SK-N-SH treated with all-trans-retinoic acid at 6 μM for 48 hours (cell line): ENCODE results near the gene CAB39L.

ENCODE experiments used
- ATAC-seq: fragments of 200-7000 bp; cut with Tn5 transposase; 3 replicates; pipeline ENCODE4 v1.9.1; 2020; ENCODE audit warnings: mild to moderate bottlenecking, moderate library complexity
- ARNTL ChIP-seq: fragments of 450-650 bp; formaldehyde crosslinking; IDR thresholded peaks from 2 replicates; pipeline ENCODE4 v1.5.0; 2020; ENCODE audit warnings: low read depth, mild to moderate bottlenecking, moderate library complexity, borderline replicate concordance
- BACH2 ChIP-seq: fragments of 250-450 bp; sonication (Bioruptor Pico); IDR thresholded peaks from 2 replicates; pipeline ENCODE4 v1.9.0; 2021; ENCODE audit warnings: mild to moderate bottlenecking, borderline replicate concordance
- CSDC2 ChIP-seq: fragments of 250-450 bp; sonication (Bioruptor Pico); IDR thresholded peaks from 2 replicates; pipeline ENCODE4 v1.5.0; 2020; ENCODE audit warnings: mild to moderate bottlenecking, moderate library complexity
- ESRRG ChIP-seq: fragments of 250-450 bp; sonication (Bioruptor Pico); IDR thresholded peaks from 2 replicates; pipeline ENCODE4 v1.6.1; 2021; ENCODE audit warnings: mild to moderate bottlenecking
- GLIS3 ChIP-seq: fragments of 250-450 bp; sonication (Bioruptor Pico); IDR thresholded peaks from 2 replicates; pipeline ENCODE4 v1.5.0; 2020; ENCODE audit warnings: mild to moderate bottlenecking, moderate library complexity
- ISL1 ChIP-seq: fragments of 250-450 bp; sonication (Bioruptor Pico); IDR thresholded peaks from 2 replicates; pipeline ENCODE4 v2.1.2; 2022; ENCODE audit warnings: mild to moderate bottlenecking, moderate library complexity
- OSR1 ChIP-seq: fragments of 250-450 bp; sonication (Bioruptor Pico); IDR thresholded peaks from 2 replicates; pipeline ENCODE4 v1.8.0; 2022; ENCODE audit warnings: moderate library complexity, mild to moderate bottlenecking, inconsistent platforms
- RARB ChIP-seq: fragments of 250-450 bp; sonication (Bioruptor Pico); IDR thresholded peaks from 2 replicates; pipeline ENCODE4 v1.8.0; 2021; ENCODE audit warnings: mild to moderate bottlenecking, moderate library complexity
- SNAI2 ChIP-seq: fragments of 250-450 bp; sonication (Bioruptor Pico); IDR thresholded peaks from 2 replicates; pipeline ENCODE4 v1.5.0; 2020; ENCODE audit warnings: mild to moderate bottlenecking, moderate library complexity
- TCF4 ChIP-seq: fragments of 250-450 bp; sonication (Bioruptor Pico); IDR thresholded peaks from 2 replicates; pipeline ENCODE4 v1.8.0; 2021; ENCODE audit warnings: mild to moderate bottlenecking, moderate library complexity, borderline replicate concordance
- TOX ChIP-seq: fragments of 250-450 bp; sonication (Bioruptor Pico); IDR thresholded peaks from 2 replicates; pipeline ENCODE4 v1.8.0; 2021; ENCODE audit warnings: mild to moderate bottlenecking, moderate library complexity, borderline replicate concordance
- ZFP3 ChIP-seq: fragments of 250-450 bp; sonication (Bioruptor Pico); IDR thresholded peaks from 2 replicates; pipeline ENCODE4 v1.5.0; 2020; ENCODE audit warnings: mild to moderate bottlenecking, moderate library complexity
- ZFP30 ChIP-seq: fragments of 450-650 bp; formaldehyde crosslinking; IDR thresholded peaks from 2 replicates; pipeline ENCODE4 v1.5.0; 2022; ENCODE audit warnings: mild to moderate bottlenecking, moderate library complexity
- ZNF565 ChIP-seq: fragments of 450-650 bp; formaldehyde crosslinking; conservative IDR thresholded peaks from 2 replicates; pipeline ENCODE4 v1.5.0; 2020; ENCODE audit warnings: low read depth, mild to moderate bottlenecking, moderate library complexity
- ZNF70 ChIP-seq: fragments of 450-650 bp; formaldehyde crosslinking; IDR thresholded peaks from 2 replicates; pipeline ENCODE4 v1.5.0; 2020; ENCODE audit warnings: mild to moderate bottlenecking, moderate library complexity
- ZNF8 ChIP-seq: fragments of 450-650 bp; formaldehyde crosslinking; IDR thresholded peaks from 2 replicates; pipeline ENCODE4 v1.5.0; 2020; ENCODE audit warnings: mild to moderate bottlenecking, moderate library complexity
- TF ChIP-seq, protein P1 (sequence below): fragments of 250-450 bp; sonication (Bioruptor Pico); IDR thresholded peaks from 2 replicates; pipeline ENCODE4 v1.5.1; 2020; ENCODE audit warnings: low read depth, mild to moderate bottlenecking, moderate library complexity
- TF ChIP-seq, protein P2 (sequence below): fragments of 250-450 bp; sonication (Bioruptor Pico); IDR thresholded peaks from 2 replicates; pipeline ENCODE4 v1.8.0; 2020; ENCODE audit warnings: mild to moderate bottlenecking, moderate library complexity, borderline replicate concordance
- TF ChIP-seq, protein P3 (sequence below): fragments of 250-450 bp; sonication (Bioruptor Pico); IDR thresholded peaks from 2 replicates; pipeline ENCODE4 v1.5.1; 2021; ENCODE audit warnings: mild to moderate bottlenecking, moderate library complexity
- TF ChIP-seq, protein P4 (sequence below): fragments of 250-450 bp; sonication (Bioruptor Pico); IDR thresholded peaks from 2 replicates; pipeline ENCODE4 v1.8.0; 2021; ENCODE audit warnings: low read depth, mild to moderate bottlenecking, moderate library complexity, borderline replicate concordance
- TF ChIP-seq, protein P5 (sequence below): fragments of 250-450 bp; sonication (Bioruptor Pico); IDR thresholded peaks from 2 replicates; pipeline ENCODE4 v1.5.0; 2020; ENCODE audit warnings: mild to moderate bottlenecking, moderate library complexity

CAB39L gene

DNA sequence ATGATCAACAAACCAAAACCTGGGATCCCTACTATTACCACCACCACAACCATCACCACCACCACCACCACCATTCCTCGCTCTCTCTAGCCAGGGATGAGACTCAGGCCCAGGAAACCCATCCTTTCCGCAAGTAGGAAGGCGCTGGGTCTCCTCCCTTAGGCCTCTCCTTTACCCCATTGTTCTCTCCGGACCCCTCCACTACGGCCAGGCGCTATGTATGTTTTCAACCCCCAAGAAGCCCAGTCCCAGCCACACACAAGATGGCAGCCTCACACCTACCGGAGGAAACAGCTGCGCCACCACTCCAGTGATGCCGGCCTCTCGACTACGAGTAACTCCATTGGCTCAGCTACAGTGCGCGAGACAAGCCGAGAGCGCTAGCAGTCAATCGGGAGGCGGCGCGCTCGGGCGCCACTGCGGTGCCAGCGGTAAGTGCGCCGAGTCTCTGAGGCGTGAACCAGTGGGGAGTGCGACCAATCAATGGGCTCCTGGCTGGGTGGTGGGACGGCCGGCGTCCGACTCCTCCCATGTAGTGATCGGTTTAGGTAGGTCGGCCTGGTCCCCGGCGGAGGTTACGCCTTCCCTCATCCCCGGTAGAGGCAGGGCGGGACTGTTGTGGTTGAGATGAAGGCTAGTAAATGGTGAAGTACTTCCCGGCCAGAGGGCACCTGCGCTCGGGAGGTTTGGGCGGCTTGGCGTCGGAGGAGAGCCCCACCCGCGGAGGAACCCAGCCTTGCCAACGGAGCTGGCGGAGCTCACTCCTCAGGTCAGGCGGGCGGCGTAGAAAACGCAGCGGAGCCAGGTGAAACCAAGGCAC, at the start of gene CAB39L, which contains the start of gene SETDB2:
Gene CAB39L (minus strand): TSS at position 361 of the 820 bp plus-strand sequence. CDS start 61,154 bp downstream, outside the sequence.
Gene SETDB2 (plus strand): TSS at position 571 of the 820 bp plus-strand sequence. CDS start 7,620 bp downstream, outside the sequence.
- peak; percentile 97 for ATAC-seq

DNA sequence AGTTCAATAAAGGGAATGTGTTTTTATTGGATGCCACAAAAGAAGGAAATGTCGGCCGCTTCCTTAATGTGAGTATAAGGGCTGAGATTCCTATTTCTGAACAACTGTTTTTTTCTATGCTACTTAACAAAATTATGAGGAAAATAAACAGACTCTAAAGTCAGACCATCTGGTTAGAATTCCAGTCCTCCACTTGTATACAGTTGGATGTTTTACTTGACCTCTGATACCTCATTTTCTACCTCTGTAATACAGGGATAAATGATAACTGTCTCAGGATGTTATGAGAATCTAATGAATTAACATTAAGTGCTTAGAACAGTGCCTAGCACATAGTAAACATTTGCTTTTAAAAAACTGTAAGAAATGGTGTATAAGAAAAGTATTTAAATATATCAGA, 44.7 kb upstream of the CAB39L start:
- TF ChIP-seq ESRRG (CRISPR knock-in tag) (no peak), ZNF70 (no peak), ZFP3 (CRISPR knock-in tag) (no peak), CSDC2 (no peak), BACH2 (CRISPR knock-in tag) (no peak), TCF4 (CRISPR knock-in tag) (no peak), TOX (CRISPR knock-in tag) (no peak), RARB (CRISPR knock-in tag) (no peak), GLIS3 (CRISPR knock-in tag) (no peak), ZNF8 (CRISPR knock-in tag) (no peak), ARNTL (no peak)
- TF ChIP-seq, protein P1, sequence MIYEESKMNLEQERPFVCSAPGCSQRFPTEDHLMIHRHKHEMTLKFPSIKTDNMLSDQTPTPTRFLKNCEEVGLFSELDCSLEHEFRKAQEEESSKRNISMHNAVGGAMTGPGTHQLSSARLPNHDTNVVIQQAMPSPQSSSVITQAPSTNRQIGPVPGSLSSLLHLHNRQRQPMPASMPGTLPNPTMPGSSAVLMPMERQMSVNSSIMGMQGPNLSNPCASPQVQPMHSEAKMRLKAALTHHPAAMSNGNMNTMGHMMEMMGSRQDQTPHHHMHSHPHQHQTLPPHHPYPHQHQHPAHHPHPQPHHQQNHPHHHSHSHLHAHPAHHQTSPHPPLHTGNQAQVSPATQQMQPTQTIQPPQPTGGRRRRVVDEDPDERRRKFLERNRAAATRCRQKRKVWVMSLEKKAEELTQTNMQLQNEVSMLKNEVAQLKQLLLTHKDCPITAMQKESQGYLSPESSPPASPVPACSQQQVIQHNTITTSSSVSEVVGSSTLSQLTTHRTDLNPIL (CRISPR knock-in tag) = no peak
- TF ChIP-seq, all 23 proteins: peak for 0
- no peak for ATAC-seq

More for the DNA sequence above, at the start of gene CAB39L, which contains the start of gene SETDB2:
- TF ChIP-seq ZNF70 (no peak; the same call in 1 of the 2 replicates), OSR1 (CRISPR knock-in tag) (no peak), ZFP30 (CRISPR knock-in tag) (no peak), ISL1 (no peak), ZFP3 (CRISPR knock-in tag) (0 out of 2 replicates have a peak, but pooled peaks have one; percentile 52), SNAI2 (CRISPR knock-in tag) (no peak), ESRRG (CRISPR knock-in tag) (0 out of 2 replicates have a peak, but pooled peaks have one; percentile 22), ARNTL (no peak), RARB (CRISPR knock-in tag) (0 out of 2 replicates have a peak, but pooled peaks have one; percentile 49), CSDC2 (peak; percentile 78; the same call in 1 of the 2 replicates), ZNF565 (no peak)
- TF ChIP-seq, protein P2, sequence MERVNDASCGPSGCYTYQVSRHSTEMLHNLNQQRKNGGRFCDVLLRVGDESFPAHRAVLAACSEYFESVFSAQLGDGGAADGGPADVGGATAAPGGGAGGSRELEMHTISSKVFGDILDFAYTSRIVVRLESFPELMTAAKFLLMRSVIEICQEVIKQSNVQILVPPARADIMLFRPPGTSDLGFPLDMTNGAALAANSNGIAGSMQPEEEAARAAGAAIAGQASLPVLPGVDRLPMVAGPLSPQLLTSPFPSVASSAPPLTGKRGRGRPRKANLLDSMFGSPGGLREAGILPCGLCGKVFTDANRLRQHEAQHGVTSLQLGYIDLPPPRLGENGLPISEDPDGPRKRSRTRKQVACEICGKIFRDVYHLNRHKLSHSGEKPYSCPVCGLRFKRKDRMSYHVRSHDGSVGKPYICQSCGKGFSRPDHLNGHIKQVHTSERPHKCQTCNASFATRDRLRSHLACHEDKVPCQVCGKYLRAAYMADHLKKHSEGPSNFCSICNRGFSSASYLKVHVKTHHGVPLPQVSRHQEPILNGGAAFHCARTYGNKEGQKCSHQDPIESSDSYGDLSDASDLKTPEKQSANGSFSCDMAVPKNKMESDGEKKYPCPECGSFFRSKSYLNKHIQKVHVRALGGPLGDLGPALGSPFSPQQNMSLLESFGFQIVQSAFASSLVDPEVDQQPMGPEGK = no peak; the same call in 1 of the 2 replicates
- TF ChIP-seq, protein P3, sequence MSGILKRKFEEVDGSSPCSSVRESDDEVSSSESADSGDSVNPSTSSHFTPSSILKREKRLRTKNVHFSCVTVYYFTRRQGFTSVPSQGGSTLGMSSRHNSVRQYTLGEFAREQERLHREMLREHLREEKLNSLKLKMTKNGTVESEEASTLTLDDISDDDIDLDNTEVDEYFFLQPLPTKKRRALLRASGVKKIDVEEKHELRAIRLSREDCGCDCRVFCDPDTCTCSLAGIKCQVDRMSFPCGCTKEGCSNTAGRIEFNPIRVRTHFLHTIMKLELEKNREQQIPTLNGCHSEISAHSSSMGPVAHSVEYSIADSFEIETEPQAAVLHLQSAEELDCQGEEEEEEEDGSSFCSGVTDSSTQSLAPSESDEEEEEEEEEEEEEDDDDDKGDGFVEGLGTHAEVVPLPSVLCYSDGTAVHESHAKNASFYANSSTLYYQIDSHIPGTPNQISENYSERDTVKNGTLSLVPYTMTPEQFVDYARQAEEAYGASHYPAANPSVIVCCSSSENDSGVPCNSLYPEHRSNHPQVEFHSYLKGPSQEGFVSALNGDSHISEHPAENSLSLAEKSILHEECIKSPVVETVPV (CRISPR knock-in tag) = 0 out of 2 replicates have a peak, but pooled peaks have one; percentile 74
- TF ChIP-seq, protein P4, sequence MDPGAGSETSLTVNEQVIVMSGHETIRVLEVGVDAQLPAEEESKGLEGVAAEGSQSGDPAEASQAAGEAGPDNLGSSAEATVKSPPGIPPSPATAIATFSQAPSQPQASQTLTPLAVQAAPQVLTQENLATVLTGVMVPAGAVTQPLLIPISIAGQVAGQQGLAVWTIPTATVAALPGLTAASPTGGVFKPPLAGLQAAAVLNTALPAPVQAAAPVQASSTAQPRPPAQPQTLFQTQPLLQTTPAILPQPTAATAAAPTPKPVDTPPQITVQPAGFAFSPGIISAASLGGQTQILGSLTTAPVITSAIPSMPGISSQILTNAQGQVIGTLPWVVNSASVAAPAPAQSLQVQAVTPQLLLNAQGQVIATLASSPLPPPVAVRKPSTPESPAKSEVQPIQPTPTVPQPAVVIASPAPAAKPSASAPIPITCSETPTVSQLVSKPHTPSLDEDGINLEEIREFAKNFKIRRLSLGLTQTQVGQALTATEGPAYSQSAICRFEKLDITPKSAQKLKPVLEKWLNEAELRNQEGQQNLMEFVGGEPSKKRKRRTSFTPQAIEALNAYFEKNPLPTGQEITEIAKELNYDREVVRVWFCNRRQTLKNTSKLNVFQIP (CRISPR knock-in tag) = no peak
- TF ChIP-seq, protein P5, sequence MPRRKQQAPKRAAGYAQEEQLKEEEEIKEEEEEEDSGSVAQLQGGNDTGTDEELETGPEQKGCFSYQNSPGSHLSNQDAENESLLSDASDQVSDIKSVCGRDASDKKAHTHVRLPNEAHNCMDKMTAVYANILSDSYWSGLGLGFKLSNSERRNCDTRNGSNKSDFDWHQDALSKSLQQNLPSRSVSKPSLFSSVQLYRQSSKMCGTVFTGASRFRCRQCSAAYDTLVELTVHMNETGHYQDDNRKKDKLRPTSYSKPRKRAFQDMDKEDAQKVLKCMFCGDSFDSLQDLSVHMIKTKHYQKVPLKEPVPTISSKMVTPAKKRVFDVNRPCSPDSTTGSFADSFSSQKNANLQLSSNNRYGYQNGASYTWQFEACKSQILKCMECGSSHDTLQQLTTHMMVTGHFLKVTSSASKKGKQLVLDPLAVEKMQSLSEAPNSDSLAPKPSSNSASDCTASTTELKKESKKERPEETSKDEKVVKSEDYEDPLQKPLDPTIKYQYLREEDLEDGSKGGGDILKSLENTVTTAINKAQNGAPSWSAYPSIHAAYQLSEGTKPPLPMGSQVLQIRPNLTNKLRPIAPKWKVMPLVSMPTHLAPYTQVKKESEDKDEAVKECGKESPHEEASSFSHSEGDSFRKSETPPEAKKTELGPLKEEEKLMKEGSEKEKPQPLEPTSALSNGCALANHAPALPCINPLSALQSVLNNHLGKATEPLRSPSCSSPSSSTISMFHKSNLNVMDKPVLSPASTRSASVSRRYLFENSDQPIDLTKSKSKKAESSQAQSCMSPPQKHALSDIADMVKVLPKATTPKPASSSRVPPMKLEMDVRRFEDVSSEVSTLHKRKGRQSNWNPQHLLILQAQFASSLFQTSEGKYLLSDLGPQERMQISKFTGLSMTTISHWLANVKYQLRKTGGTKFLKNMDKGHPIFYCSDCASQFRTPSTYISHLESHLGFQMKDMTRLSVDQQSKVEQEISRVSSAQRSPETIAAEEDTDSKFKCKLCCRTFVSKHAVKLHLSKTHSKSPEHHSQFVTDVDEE = peak; percentile 77
